HepG2 (cell line): Measurements from ENCODE around the gene FGGY. TPM values are rescaled to one million over a fixed set of nuclear protein-coding genes. Genes with fewer than 3 reads are reported as not detected.

Experiments used
- ATAC-seq: fragments of 200-7000 bp; cut with Tn5 transposase; 3 replicates; pipeline ENCODE4 v1.9.1; 2020; ENCODE audit warnings: mild to moderate bottlenecking, moderate library complexity
- BruUV-seq: library from RNA; stranded (reverse); fragments of 400-500 nt; replicated peaks from 2 replicates; lab custom pipeline; 2021; lab: Mats Ljungman, UMichigan
- CTCF ChIA-PET: fragments of 300-600 bp; formaldehyde crosslinking; extraction: SDS; loops from one replicate; lab custom pipeline; 2021; ENCODE audit warnings: low total read pairs, inconsistent platforms, low intra/inter-chr PET ratio; lab: Yijun Ruan, JAX
- POLR2A ChIA-PET: fragments of 350-600 bp; sonication (Branson Sonifier 250); formaldehyde crosslinking; loops from one replicate; lab custom pipeline; 2020; ENCODE audit warnings: antibody characterized with exemption, inconsistent platforms; lab: Yijun Ruan, JAX
- DNase-seq: peaks from one replicate; pipeline ENCODE4 v3.0.0-alpha.2; 2015; ENCODE audit warnings: low spot score
- FAIRE-seq: peaks from 3 replicates; lab custom pipeline; 2011; peaks lifted over from hg19 to GRCh38; lab: Jason Lieb, UNC
- H2AFZ ChIP-seq: one replicate; pipeline ENCODE4 v1.6.1; 2011; ENCODE audit warnings: low read length, inconsistent platforms
- H3K27ac ChIP-seq: fragments of 300-600 bp; 3 replicates; pipeline ENCODE4 v1.8.0; 2011; ENCODE audit warnings: mixed run types, mild to moderate bottlenecking, mixed read lengths, low read length, inconsistent platforms; ENCODE audit not compliant: insufficient read depth; ENCODE audit errors: extremely low read length
- H3K27me3 ChIP-seq, 2 experiments: fragments of 200-600 bp in 1 of 2; 2 replicates in 1 of 2; 3 replicates in 1 of 2; pipeline versions ENCODE4 v1.6.0 to v1.8.0; 2011; ENCODE audit warnings: low read length in 2 of 2, mild to moderate bottlenecking in 2 of 2, moderate library complexity in 2 of 2, inconsistent platforms in 1 of 2; ENCODE audit not compliant: insufficient read depth in 2 of 2, control insufficient read depth in 1 of 2
- H3K36me3 ChIP-seq, 2 experiments: fragments of 200-600 bp in 1 of 2; replicated peaks in 1 of 2; 2 replicates in 1 of 2; 3 replicates in 1 of 2; pipeline versions ENCODE4 v1.5.1 to v1.8.0; 2011; ENCODE audit warnings: low read length in 2 of 2, inconsistent platforms in 1 of 2; ENCODE audit not compliant: insufficient read depth in 2 of 2, control insufficient read depth in 1 of 2
- H3K4me1 ChIP-seq: 2 replicates; pipeline ENCODE4 v1.5.1; 2012; ENCODE audit warnings: low read length, inconsistent platforms; ENCODE audit not compliant: insufficient read depth
- H3K4me2 ChIP-seq: 2 replicates; pipeline ENCODE4 v1.6.0; 2011; ENCODE audit warnings: low read depth, low read length, inconsistent platforms
- H3K4me3 ChIP-seq, 3 experiments: fragments of 200-600 bp in 1 of 3; sonication (generic), shearing (Covaris generic) in 1 of 3; replicated peaks in 1 of 3; 2 replicates each; pipeline ENCODE4 v1.5.1; 2011 to 2016; ENCODE audit warnings: low read length in 3 of 3, inconsistent platforms in 2 of 3, low read depth in 2 of 3, mild to moderate bottlenecking in 2 of 3, control low read depth in 1 of 3, mixed read lengths in 1 of 3; ENCODE audit not compliant: insufficient read depth in 1 of 3
- H3K79me2 ChIP-seq: one replicate; pipeline ENCODE4 v1.6.1; 2011; ENCODE audit warnings: low read length, inconsistent platforms; ENCODE audit not compliant: insufficient read depth
- H3K9ac ChIP-seq: 2 replicates; pipeline ENCODE4 v1.6.0; 2011; ENCODE audit warnings: mild to moderate bottlenecking, low read depth, low read length, inconsistent platforms; ENCODE audit not compliant: insufficient read depth
- H3K9me3 ChIP-seq: 2 replicates; pipeline ENCODE4 v1.5.1; 2012; ENCODE audit warnings: mild to moderate bottlenecking, low read length
- H4K20me1 ChIP-seq: 2 replicates; pipeline ENCODE4 v1.6.0; 2011; ENCODE audit warnings: inconsistent platforms, mild to moderate bottlenecking, low read length, moderate library complexity; ENCODE audit not compliant: insufficient read depth
- CC2D1A ChIP-seq: sonication (generic); formaldehyde crosslinking; IDR thresholded peaks from 2 replicates; pipeline ENCODE4 v1.8.1; 2023; ENCODE audit warnings: mild to moderate bottlenecking, missing genetic modification reagents
- CCDC6 ChIP-seq: sonication (generic); formaldehyde crosslinking; IDR thresholded peaks from 2 replicates; pipeline ENCODE4 v1.8.1; 2022; ENCODE audit warnings: mild to moderate bottlenecking, missing genetic modification reagents, moderate library complexity
- MATR3 ChIP-seq: sonication (generic); formaldehyde crosslinking; IDR thresholded peaks from 2 replicates; pipeline ENCODE4 v1.4.0; 2020; ENCODE audit warnings: missing genetic modification reagents
- MEIS1 ChIP-seq: sonication (generic); formaldehyde crosslinking; IDR thresholded peaks from 2 replicates; pipeline ENCODE4 v1.9.0; 2021; ENCODE audit warnings: mild to moderate bottlenecking, missing genetic modification reagents, moderate library complexity, borderline replicate concordance
- REPIN1 ChIP-seq: sonication (generic); formaldehyde crosslinking; IDR thresholded peaks from 2 replicates; pipeline ENCODE4 v1.8.0; 2022; ENCODE audit warnings: missing genetic modification reagents, low read depth, mild to moderate bottlenecking, borderline replicate concordance
- ZFP36 ChIP-seq: fragments of 150-350 bp; IDR thresholded peaks from 2 replicates; pipeline ENCODE4 v1.6.1; 2018; ENCODE audit warnings: borderline replicate concordance, low read length, low read depth; ENCODE audit not compliant: partially characterized antibody
- ZNF225 ChIP-seq: sonication (generic); formaldehyde crosslinking; IDR thresholded peaks from 2 replicates; pipeline ENCODE4 v1.4.0; 2020; ENCODE audit warnings: mild to moderate bottlenecking, missing genetic modification reagents
- ZNF263 ChIP-seq: sonication (generic); formaldehyde crosslinking; IDR thresholded peaks from 2 replicates; pipeline ENCODE4 v1.4.0; 2020; ENCODE audit warnings: missing genetic modification reagents
- ZNF660 ChIP-seq: sonication (generic); formaldehyde crosslinking; IDR thresholded peaks from 2 replicates; pipeline ENCODE4 v1.5.1; 2020; ENCODE audit warnings: mild to moderate bottlenecking, low read depth, missing genetic modification reagents, borderline replicate concordance
- ZXDC ChIP-seq: sonication (generic); formaldehyde crosslinking; IDR thresholded peaks from 2 replicates; pipeline ENCODE4 v1.5.0; 2020; ENCODE audit warnings: mild to moderate bottlenecking, missing genetic modification reagents
- WGBS: methylation state at CpG from one replicate; pipeline ENCODE4 v1.1.6; 2017; ENCODE audit warnings: low lambda C conversion rate; 5-methylcytosine and 5-hydroxymethylcytosine counted together
- in situ Hi-C: cut with HindIII; loops from 2 replicates; pipeline ENCODE4 v1.10.0; 2017; ENCODE audit warnings: low pct_unique_long_range_greater_than_20kb; ENCODE audit not compliant: extremely low pct_ligation_motif_present
- intact Hi-C: fragments of 100-400 bp; cut with micrococcal nuclease; formaldehyde crosslinking; loops from one replicate; pipeline ENCODE4 v1.10.0; 2022; ENCODE audit not compliant: unreplicated experiment
- polyA plus RNA-seq, 8 experiments: library from polyadenylated mRNA; depleted of rRNA in 3 of 8; stranded (reverse) in 7 of 8; unstranded in 1 of 8; fragments of >200 nt; fragmentation: Illumina TruSeq in 4 of 8; extraction: Trizol in 4 of 8; gene quantifications; 2 replicates each; pipeline versions ENCODE4 v1.2.1 to v1.2.3, GENCODE V29; 2011 to 2016; ENCODE audit warnings: low read depth in 4 of 8, missing spikeins in 1 of 8, mixed read lengths in 1 of 8; ENCODE audit not compliant: insufficient read depth in 1 of 8
- total RNA-seq, 5 experiments: library from RNA; depleted of rRNA; stranded (reverse); fragments of >200 nt; fragmentation: Illumina TruSeq; extraction: Trizol; gene quantifications; 2 replicates each; pipeline ENCODE4 v1.2.3, GENCODE V29; 2016; ENCODE audit warnings: low read depth in 1 of 5
- TF ChIP-seq, protein P1 (sequence below): sonication (generic); formaldehyde crosslinking; IDR thresholded peaks from 2 replicates; pipeline ENCODE4 v1.8.0; 2022; ENCODE audit warnings: missing genetic modification reagents, mild to moderate bottlenecking, borderline replicate concordance

Gene FGGY
- total and polyA plus RNA-seq, 2 of the 13 experiments (the other 11 are each of a cell fraction or from before 2014, with no cell fraction given) = 15.7 to 27.5 TPM

- DNase-seq = no peak
- Histone ChIP-seq H3K4me3 (no peak overlapping the region), H2AFZ (no peak overlapping the region), H3K79me2 (no peaks in the 10 kb centered on the region), H3K36me3 (no peaks in the 10 kb centered on the region), H3K4me1 (peaks cover 19% of the 10 kb centered on the region), H3K4me2 (no peak overlapping the region), H3K9ac (no peak overlapping the region), H3K27ac (no peak overlapping the region), H3K9me3 (peaks cover 6% of the 10 kb centered on the region), H4K20me1 (no peaks in the 10 kb centered on the region), H3K27me3 (no peaks in the 10 kb centered on the region)
- BruUV-seq = no TSS peak
- in situ Hi-C loops = no loop called here
- no peak for ATAC-seq
- no peak for TF ChIP-seq MEIS1 (CRISPR knock-in tag)
- no peak for TF ChIP-seq MATR3
- TF ChIP-seq, protein P1, sequence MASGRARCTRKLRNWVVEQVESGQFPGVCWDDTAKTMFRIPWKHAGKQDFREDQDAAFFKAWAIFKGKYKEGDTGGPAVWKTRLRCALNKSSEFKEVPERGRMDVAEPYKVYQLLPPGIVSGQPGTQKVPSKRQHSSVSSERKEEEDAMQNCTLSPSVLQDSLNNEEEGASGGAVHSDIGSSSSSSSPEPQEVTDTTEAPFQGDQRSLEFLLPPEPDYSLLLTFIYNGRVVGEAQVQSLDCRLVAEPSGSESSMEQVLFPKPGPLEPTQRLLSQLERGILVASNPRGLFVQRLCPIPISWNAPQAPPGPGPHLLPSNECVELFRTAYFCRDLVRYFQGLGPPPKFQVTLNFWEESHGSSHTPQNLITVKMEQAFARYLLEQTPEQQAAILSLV (CRISPR knock-in tag) = no peak
- no peak for TF ChIP-seq REPIN1 (CRISPR knock-in tag)
- no peak for TF ChIP-seq CCDC6 (CRISPR knock-in tag)
- no peak for TF ChIP-seq CC2D1A (CRISPR knock-in tag)
- no peak for TF ChIP-seq ZXDC (CRISPR knock-in tag)
- no peak for TF ChIP-seq ZNF660 (CRISPR knock-in tag)
- TF ChIP-seq ZNF225 = no peak
- no peak for TF ChIP-seq ZNF263
- TF ChIP-seq ZFP36 = no peak
- no peak for FAIRE-seq
- CTCF ChIA-PET = no interaction called here
- intact Hi-C loops = no loop called here
- WGBS = 89% methylated on average over 3 of the region's 3 CpGs
- POLR2A ChIA-PET = no interaction called here
These were observed 104.7 kb downstream of the FGGY start for GRCh38 chr1:59401581-59401980.
